GM12878 (cell line): ENCODE measurements around the gene PHAF1. TPM values are rescaled to one million over a fixed set of nuclear protein-coding genes. Genes with fewer than 3 reads are reported as not detected.

Experiments used
- ATAC-seq: fragments of 200-7000 bp; cut with Tn5 transposase; 3 replicates; pipeline ENCODE4 v1.9.1; 2020; ENCODE audit warnings: mild to moderate bottlenecking, moderate library complexity
- BruUV-seq: library from RNA; stranded (reverse); fragments of 400-500 nt; replicated peaks from 2 replicates; lab custom pipeline; 2021; lab: Mats Ljungman, UMichigan
- CTCF ChIA-PET: fragments of 300-600 bp; sonication (Branson Sonifier 250); formaldehyde crosslinking; extraction: SDS; loops from one replicate; lab custom pipeline; 2021; ENCODE audit warnings: inconsistent platforms; lab: Yijun Ruan, JAX
- POLR2A ChIA-PET: fragments of 350-600 bp; formaldehyde crosslinking; extraction: SDS; loops from one replicate; lab custom pipeline; 2021; ENCODE audit warnings: inconsistent platforms; lab: Charles Lee
- RAD21 ChIA-PET: fragments of 300-600 bp; sonication (Branson Sonifier 250); formaldehyde crosslinking; loops from one replicate; lab custom pipeline; 2023; ENCODE audit warnings: antibody characterized with exemption; ENCODE audit not compliant: unreplicated experiment; lab: Charles Lee
- SMC1A ChIA-PET: fragments of 300-600 bp; sonication (Branson Sonifier 250); formaldehyde crosslinking; loops from one replicate; lab custom pipeline; 2023; ENCODE audit not compliant: unreplicated experiment, uncharacterized antibody; lab: Charles Lee
- DNase-seq: peaks from one replicate; pipeline ENCODE4 v3.0.0-alpha.2; 2011; ENCODE audit warnings: low read depth, low spot score
- FAIRE-seq: peaks from 3 replicates; lab custom pipeline; 2011; peaks lifted over from hg19 to GRCh38; lab: Jason Lieb, UNC
- H2AFZ ChIP-seq: 2 replicates; pipeline ENCODE4 v1.6.0; 2011; ENCODE audit warnings: low read depth, low read length, control low read depth; ENCODE audit not compliant: control insufficient read depth
- H3K27ac ChIP-seq: 2 replicates; pipeline ENCODE4 v1.5.1; 2011; ENCODE audit warnings: control low read depth; ENCODE audit not compliant: control insufficient read depth, insufficient read depth
- H3K27me3 ChIP-seq, 2 experiments: replicated peaks in 1 of 2; 2 replicates each; pipeline versions ENCODE4 v1.6.0 to v1.6.1; 2011; ENCODE audit warnings: low read length in 1 of 2; ENCODE audit not compliant: control insufficient read depth in 2 of 2, insufficient read depth in 2 of 2
- H3K36me3 ChIP-seq, 2 experiments: 2 replicates each; pipeline ENCODE4 v1.5.1; 2011; ENCODE audit warnings: low read length in 1 of 2; ENCODE audit not compliant: control insufficient read depth in 2 of 2, insufficient read depth in 2 of 2
- H3K4me1 ChIP-seq: 2 replicates; pipeline ENCODE4 v1.6.1; 2011; ENCODE audit warnings: mild to moderate bottlenecking, low read length, moderate library complexity, mixed read lengths; ENCODE audit not compliant: control insufficient read depth, insufficient read depth
- H3K4me2 ChIP-seq: 2 replicates; pipeline ENCODE4 v1.6.0; 2011; ENCODE audit warnings: control low read depth; ENCODE audit not compliant: control insufficient read depth, insufficient read depth
- H3K4me3 ChIP-seq: fragments of 200-600 bp; sonication (generic); 2 replicates; pipeline ENCODE4 v1.5.1; 2016
- H3K79me2 ChIP-seq: 2 replicates; pipeline ENCODE4 v1.6.0; 2011; ENCODE audit warnings: low read length; ENCODE audit not compliant: control insufficient read depth, insufficient read depth
- H3K9ac ChIP-seq: 2 replicates; pipeline ENCODE4 v1.8.0; 2011; ENCODE audit warnings: low read length, control low read depth, mixed read lengths; ENCODE audit not compliant: control insufficient read depth, insufficient read depth
- H3K9me3 ChIP-seq: replicated peaks from 3 replicates; pipeline ENCODE4 v1.5.1; 2011; ENCODE audit warnings: mild to moderate bottlenecking, low read length; ENCODE audit not compliant: control insufficient read depth, insufficient read depth
- H4K20me1 ChIP-seq: 2 replicates; pipeline ENCODE4 v1.6.0; 2011; ENCODE audit not compliant: control insufficient read depth, insufficient read depth
- BMI1 ChIP-seq: fragments of 450-650 bp; IDR thresholded peaks from 2 replicates; pipeline ENCODE4 v1.6.1; 2016; ENCODE audit warnings: mild to moderate bottlenecking, moderate library complexity, borderline replicate concordance
- ESRRA ChIP-seq: IDR thresholded peaks from 2 replicates; pipeline ENCODE4 v1.6.1; 2012; ENCODE audit warnings: mild to moderate bottlenecking, low read length, improper control_type of control experiment
- IKZF2 ChIP-seq, 2 experiments: fragments of 450-650 bp; IDR thresholded peaks; 2 replicates each; pipeline ENCODE4 v1.6.1; 2017; ENCODE audit warnings: mild to moderate bottlenecking in 2 of 2, moderate library complexity in 2 of 2
- MYC ChIP-seq: IDR thresholded peaks from 2 replicates; pipeline ENCODE4 v1.6.1; 2011; ENCODE audit warnings: mild to moderate bottlenecking, low read length, moderate library complexity, inconsistent platforms; ENCODE audit not compliant: insufficient read depth, insufficient replicate concordance, insufficient read length, severe bottlenecking
- NRF1 ChIP-seq: conservative IDR thresholded peaks from 2 replicates; pipeline ENCODE4 v1.6.1; 2011; ENCODE audit warnings: mild to moderate bottlenecking, low read depth, low read length, improper control_type of control experiment
- TARDBP ChIP-seq: IDR thresholded peaks from 2 replicates; pipeline ENCODE4 v1.6.1; 2016; ENCODE audit warnings: borderline replicate concordance
- in situ Hi-C: fragments of 300-500 bp; cut with MboI; formaldehyde crosslinking; loops from 9 replicates; pipeline ENCODE4 v1.14.3; 2018; ENCODE audit warnings: mixed read lengths
- intact Hi-C: fragments of 100-400 bp; cut with micrococcal nuclease; formaldehyde crosslinking; loops from one replicate; pipeline ENCODE4 v1.14.2; 2022; ENCODE audit not compliant: unreplicated experiment
- polyA plus RNA-seq, 11 experiments: library from polyadenylated mRNA; depleted of rRNA in 4 of 11; unstranded in 6 of 11; stranded (reverse) in 5 of 11; fragments of >200 nt; fragmentation: Nextera tagmentation in 4 of 11; fragmentation: Illumina TruSeq in 1 of 11; extraction: Ambion mirVana in 4 of 11; extraction: Trizol in 1 of 11; gene quantifications; 1 replicate in 1 of 11; 2 replicates in 10 of 11; pipeline versions ENCODE4 v1.2.1 to v1.2.3, GENCODE V29; 2011 to 2016; ENCODE audit warnings: inconsistent platforms in 2 of 11, missing spikeins in 2 of 11, low read depth in 1 of 11
- total RNA-seq, 4 experiments: library from RNA; depleted of rRNA in 3 of 4; stranded (reverse); fragments of >200 nt in 3 of 4; fragmentation: Illumina TruSeq in 1 of 4; extraction: Trizol in 1 of 4; gene quantifications; 2 replicates each; pipeline versions ENCODE4 v1.2.1 to v1.2.3, GENCODE V29; 2013 to 2021
- TF ChIP-seq, protein P1 (sequence below): IDR thresholded peaks from 2 replicates; pipeline ENCODE4 v1.6.1; 2012; ENCODE audit warnings: mild to moderate bottlenecking, low read depth, low read length
- TF ChIP-seq, protein P2 (sequence below): fragments of 450-650 bp; formaldehyde crosslinking; IDR thresholded peaks from 2 replicates; pipeline ENCODE4 v1.4.0; 2022; ENCODE audit warnings: mild to moderate bottlenecking, moderate library complexity
- TF ChIP-seq, protein P3 (sequence below), 3 experiments: IDR thresholded peaks in 2 of 3; conservative IDR thresholded peaks in 1 of 3; 2 replicates each; pipeline ENCODE4 v1.5.1; 2011; ENCODE audit warnings: low read depth in 3 of 3, low read length in 3 of 3, mild to moderate bottlenecking in 3 of 3, control low read depth in 2 of 3, moderate library complexity in 2 of 3, inconsistent platforms in 1 of 3, mixed read lengths in 1 of 3; ENCODE audit not compliant: control insufficient read depth in 2 of 3, insufficient read depth in 1 of 3; ENCODE audit errors: extremely low read depth in 1 of 3
- TF ChIP-seq, protein P4 (sequence below): fragments of 450-650 bp; IDR thresholded peaks from 2 replicates; pipeline ENCODE4 v1.6.1; 2017; ENCODE audit warnings: mild to moderate bottlenecking
- TF ChIP-seq, protein P5 (sequence below): IDR thresholded peaks from 2 replicates; pipeline ENCODE4 v1.6.1; 2012; ENCODE audit warnings: low read depth, low read length, improper control_type of control experiment

The PHAF1 gene
- total and polyA plus RNA-seq, 10 of the 15 experiments (the other 5 are each of a cell fraction or from before 2014, with no cell fraction given): 4.5 to 20.9 (median 14.9) TPM

DNA sequence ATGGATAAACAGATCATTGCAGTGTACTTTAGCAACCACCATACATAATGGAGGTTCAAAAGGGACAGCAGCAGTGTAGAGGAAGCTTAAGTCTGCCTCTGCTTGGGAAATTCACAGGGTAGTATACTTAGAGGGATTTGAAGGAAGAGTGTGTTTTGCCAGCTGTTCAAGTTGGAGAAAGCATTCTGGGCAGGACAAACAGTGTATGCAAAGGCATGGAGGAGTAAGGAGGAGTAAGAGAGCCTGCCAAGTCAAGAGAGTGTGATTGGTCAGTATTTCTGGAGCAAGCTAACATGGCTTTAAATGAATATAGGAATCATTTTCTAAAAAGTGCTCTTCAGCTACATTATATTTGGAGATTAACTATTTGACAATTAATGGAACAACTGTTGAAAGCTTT lies 22.9 kb upstream of the PHAF1 start:
- TF ChIP-seq, protein P1, sequence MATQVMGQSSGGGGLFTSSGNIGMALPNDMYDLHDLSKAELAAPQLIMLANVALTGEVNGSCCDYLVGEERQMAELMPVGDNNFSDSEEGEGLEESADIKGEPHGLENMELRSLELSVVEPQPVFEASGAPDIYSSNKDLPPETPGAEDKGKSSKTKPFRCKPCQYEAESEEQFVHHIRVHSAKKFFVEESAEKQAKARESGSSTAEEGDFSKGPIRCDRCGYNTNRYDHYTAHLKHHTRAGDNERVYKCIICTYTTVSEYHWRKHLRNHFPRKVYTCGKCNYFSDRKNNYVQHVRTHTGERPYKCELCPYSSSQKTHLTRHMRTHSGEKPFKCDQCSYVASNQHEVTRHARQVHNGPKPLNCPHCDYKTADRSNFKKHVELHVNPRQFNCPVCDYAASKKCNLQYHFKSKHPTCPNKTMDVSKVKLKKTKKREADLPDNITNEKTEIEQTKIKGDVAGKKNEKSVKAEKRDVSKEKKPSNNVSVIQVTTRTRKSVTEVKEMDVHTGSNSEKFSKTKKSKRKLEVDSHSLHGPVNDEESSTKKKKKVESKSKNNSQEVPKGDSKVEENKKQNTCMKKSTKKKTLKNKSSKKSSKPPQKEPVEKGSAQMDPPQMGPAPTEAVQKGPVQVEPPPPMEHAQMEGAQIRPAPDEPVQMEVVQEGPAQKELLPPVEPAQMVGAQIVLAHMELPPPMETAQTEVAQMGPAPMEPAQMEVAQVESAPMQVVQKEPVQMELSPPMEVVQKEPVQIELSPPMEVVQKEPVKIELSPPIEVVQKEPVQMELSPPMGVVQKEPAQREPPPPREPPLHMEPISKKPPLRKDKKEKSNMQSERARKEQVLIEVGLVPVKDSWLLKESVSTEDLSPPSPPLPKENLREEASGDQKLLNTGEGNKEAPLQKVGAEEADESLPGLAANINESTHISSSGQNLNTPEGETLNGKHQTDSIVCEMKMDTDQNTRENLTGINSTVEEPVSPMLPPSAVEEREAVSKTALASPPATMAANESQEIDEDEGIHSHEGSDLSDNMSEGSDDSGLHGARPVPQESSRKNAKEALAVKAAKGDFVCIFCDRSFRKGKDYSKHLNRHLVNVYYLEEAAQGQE: no peak
- TF ChIP-seq ESRRA (no peak), IKZF2 (IDR thresholded peaks at IDR 0.05) (no peak), MYC (no peak), BMI1 (no peak), TARDBP (no peak), NRF1 (no peak)
- TF ChIP-seq, protein P2, sequence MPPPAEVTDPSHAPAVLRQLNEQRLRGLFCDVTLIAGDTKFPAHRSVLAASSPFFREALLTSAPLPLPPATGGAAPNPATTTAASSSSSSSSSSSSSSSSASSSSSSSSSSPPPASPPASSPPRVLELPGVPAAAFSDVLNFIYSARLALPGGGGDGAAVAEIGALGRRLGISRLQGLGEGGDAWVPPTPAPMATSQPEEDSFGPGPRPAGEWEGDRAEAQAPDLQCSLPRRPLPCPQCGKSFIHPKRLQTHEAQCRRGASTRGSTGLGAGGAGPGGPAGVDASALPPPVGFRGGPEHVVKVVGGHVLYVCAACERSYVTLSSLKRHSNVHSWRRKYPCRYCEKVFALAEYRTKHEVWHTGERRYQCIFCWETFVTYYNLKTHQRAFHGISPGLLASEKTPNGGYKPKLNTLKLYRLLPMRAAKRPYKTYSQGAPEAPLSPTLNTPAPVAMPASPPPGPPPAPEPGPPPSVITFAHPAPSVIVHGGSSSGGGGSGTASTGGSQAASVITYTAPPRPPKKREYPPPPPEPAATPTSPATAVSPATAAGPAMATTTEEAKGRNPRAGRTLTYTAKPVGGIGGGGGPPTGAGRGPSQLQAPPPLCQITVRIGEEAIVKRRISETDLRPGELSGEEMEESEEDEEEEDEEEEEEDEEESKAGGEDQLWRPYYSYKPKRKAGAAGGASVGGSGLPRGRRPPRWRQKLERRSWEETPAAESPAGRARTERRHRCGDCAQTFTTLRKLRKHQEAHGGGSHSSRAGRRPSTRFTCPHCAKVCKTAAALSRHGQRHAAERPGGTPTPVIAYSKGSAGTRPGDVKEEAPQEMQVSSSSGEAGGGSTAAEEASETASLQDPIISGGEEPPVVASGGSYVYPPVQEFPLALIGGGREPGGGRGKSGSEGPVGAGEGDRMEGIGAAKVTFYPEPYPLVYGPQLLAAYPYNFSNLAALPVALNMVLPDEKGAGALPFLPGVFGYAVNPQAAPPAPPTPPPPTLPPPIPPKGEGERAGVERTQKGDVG (CRISPR knock-in tag): no peak
- TF ChIP-seq, protein P3, sequence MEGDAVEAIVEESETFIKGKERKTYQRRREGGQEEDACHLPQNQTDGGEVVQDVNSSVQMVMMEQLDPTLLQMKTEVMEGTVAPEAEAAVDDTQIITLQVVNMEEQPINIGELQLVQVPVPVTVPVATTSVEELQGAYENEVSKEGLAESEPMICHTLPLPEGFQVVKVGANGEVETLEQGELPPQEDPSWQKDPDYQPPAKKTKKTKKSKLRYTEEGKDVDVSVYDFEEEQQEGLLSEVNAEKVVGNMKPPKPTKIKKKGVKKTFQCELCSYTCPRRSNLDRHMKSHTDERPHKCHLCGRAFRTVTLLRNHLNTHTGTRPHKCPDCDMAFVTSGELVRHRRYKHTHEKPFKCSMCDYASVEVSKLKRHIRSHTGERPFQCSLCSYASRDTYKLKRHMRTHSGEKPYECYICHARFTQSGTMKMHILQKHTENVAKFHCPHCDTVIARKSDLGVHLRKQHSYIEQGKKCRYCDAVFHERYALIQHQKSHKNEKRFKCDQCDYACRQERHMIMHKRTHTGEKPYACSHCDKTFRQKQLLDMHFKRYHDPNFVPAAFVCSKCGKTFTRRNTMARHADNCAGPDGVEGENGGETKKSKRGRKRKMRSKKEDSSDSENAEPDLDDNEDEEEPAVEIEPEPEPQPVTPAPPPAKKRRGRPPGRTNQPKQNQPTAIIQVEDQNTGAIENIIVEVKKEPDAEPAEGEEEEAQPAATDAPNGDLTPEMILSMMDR (IDR thresholded peaks at IDR 0.05 in 2 of 3, conservative IDR thresholded peaks at IDR 0.05 in 1 of 3; ENCODE audit: control insufficient read depth in 2 of 3, extremely low read depth in 1 of 3, insufficient read depth in 1 of 3, low read depth in 3 of 3, low read length in 3 of 3): no peak
- TF ChIP-seq, protein P4, sequence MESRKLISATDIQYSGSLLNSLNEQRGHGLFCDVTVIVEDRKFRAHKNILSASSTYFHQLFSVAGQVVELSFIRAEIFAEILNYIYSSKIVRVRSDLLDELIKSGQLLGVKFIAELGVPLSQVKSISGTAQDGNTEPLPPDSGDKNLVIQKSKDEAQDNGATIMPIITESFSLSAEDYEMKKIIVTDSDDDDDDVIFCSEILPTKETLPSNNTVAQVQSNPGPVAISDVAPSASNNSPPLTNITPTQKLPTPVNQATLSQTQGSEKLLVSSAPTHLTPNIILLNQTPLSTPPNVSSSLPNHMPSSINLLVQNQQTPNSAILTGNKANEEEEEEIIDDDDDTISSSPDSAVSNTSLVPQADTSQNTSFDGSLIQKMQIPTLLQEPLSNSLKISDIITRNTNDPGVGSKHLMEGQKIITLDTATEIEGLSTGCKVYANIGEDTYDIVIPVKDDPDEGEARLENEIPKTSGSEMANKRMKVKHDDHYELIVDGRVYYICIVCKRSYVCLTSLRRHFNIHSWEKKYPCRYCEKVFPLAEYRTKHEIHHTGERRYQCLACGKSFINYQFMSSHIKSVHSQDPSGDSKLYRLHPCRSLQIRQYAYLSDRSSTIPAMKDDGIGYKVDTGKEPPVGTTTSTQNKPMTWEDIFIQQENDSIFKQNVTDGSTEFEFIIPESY: no peak
- TF ChIP-seq, protein P5, sequence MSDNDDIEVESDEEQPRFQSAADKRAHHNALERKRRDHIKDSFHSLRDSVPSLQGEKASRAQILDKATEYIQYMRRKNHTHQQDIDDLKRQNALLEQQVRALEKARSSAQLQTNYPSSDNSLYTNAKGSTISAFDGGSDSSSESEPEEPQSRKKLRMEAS: no peak
- TF ChIP-seq, all 136 proteins: peak for 0
- Histone ChIP-seq H3K27ac (no peak overlapping the region), H3K9ac (no peak overlapping the region), H3K4me1 (peaks cover 28% of the 10 kb centered on the region), H4K20me1 (no peaks in the 10 kb centered on the region), H3K9me3 (no peaks in the 10 kb centered on the region), H3K36me3 (peaks cover 2 to 4% of the 10 kb centered on the region in 2 experiments; a peak in 3 of 4 replicates), H2AFZ (no peak overlapping the region), H3K79me2 (peaks cover 3% of the 10 kb centered on the region), H3K4me2 (no peak overlapping the region), H3K27me3 (no peaks in the 10 kb centered on the region), H3K4me3 (no peak overlapping the region)
- RAD21 ChIA-PET: interaction anchor here (0.6 to 1.3 kb wide), 2 partner anchors 33 to 69 kb away, joined by 3 read pairs; no protein-coding TSS in a partner anchor
- ATAC-seq (no peak), DNase-seq (no peak), FAIRE-seq (no peak)
- BruUV-seq: no TSS peak
- POLR2A ChIA-PET: interaction anchor here (0.6 to 1.3 kb wide), 4 partner anchors 20 to 59 kb away, joined by 3 to 4 read pairs (median 3); no protein-coding TSS in a partner anchor
- CTCF ChIA-PET: interaction anchor here (1.5 to 2.6 kb wide), 4 partner anchors 9 to 69 kb away, joined by 7 to 11 read pairs (median 7); no protein-coding TSS in a partner anchor
- in situ Hi-C loops (no loop called here), intact Hi-C loops (no loop called here)
- SMC1A ChIA-PET: interaction anchor here (0.8 to 1.7 kb wide), 5 partner anchors 13 to 59 kb away, joined by 3 to 6 read pairs (median 3); no protein-coding TSS in a partner anchor
